HepG2 (cell line): ENCODE results near the gene PDPK1. TPM values are rescaled to one million over a fixed set of nuclear protein-coding genes. Genes with fewer than 3 reads are reported as not detected.

Experiments used
- AGO1 ChIP-seq: fragments of 200-400 bp; formaldehyde crosslinking; IDR thresholded peaks from 2 replicates; pipeline ENCODE4 v1.6.1; 2017; ENCODE audit warnings: mild to moderate bottlenecking, low read depth, low read length, moderate library complexity; ENCODE audit not compliant: poor library complexity, severe bottlenecking
- CEBPB ChIP-seq: IDR thresholded peaks from 2 replicates; pipeline ENCODE4 v1.6.1; 2011; ENCODE audit warnings: low read depth, low read length, improper control_type of control experiment, borderline replicate concordance
- ELF3 ChIP-seq: IDR thresholded peaks from 2 replicates; pipeline ENCODE4 v1.6.1; 2016; ENCODE audit warnings: missing genetic modification reagents, missing compliant biosample characterization
- MXI1 ChIP-seq: IDR thresholded peaks from 3 replicates; pipeline ENCODE4 v1.6.1; 2012; ENCODE audit warnings: low read depth, low read length, inconsistent platforms, borderline replicate concordance
- PCBP1 ChIP-seq: fragments of 200-400 bp; formaldehyde crosslinking; IDR thresholded peaks from 2 replicates; pipeline ENCODE4 v1.6.1; 2017; ENCODE audit warnings: mild to moderate bottlenecking, low read depth, low read length, borderline replicate concordance
- RBFOX2 ChIP-seq: fragments of 200-400 bp; formaldehyde crosslinking; IDR thresholded peaks from 2 replicates; pipeline ENCODE4 v1.6.1; 2017; ENCODE audit warnings: low read depth, mild to moderate bottlenecking, low read length
- SAFB2 ChIP-seq: sonication (generic); formaldehyde crosslinking; IDR thresholded peaks from 2 replicates; pipeline ENCODE4 v1.5.1; 2020; ENCODE audit warnings: missing genetic modification reagents, low read depth, mild to moderate bottlenecking, borderline replicate concordance
- SAP130 ChIP-seq: IDR thresholded peaks from 2 replicates; pipeline ENCODE4 v1.6.1; 2016; ENCODE audit warnings: low read depth
- SSRP1 ChIP-seq: IDR thresholded peaks from 2 replicates; pipeline ENCODE4 v1.6.1; 2016; ENCODE audit warnings: control low read depth
- TBX2 ChIP-seq: sonication (generic); formaldehyde crosslinking; IDR thresholded peaks from 2 replicates; pipeline ENCODE4 v1.5.0; 2020; ENCODE audit warnings: missing genetic modification reagents, mild to moderate bottlenecking, borderline replicate concordance
- TERF1 ChIP-seq: sonication (generic); formaldehyde crosslinking; IDR thresholded peaks from 2 replicates; pipeline ENCODE4 v1.8.0; 2022; ENCODE audit warnings: mild to moderate bottlenecking, missing genetic modification reagents, moderate library complexity
- U2AF1 ChIP-seq: fragments of 200-400 bp; formaldehyde crosslinking; optimal IDR thresholded peaks from 2 replicates; pipeline ENCODE3; 2017; ENCODE audit warnings: mild to moderate bottlenecking, low read depth, low read length
- ZBTB10 ChIP-seq: sonication (generic); formaldehyde crosslinking; IDR thresholded peaks from 2 replicates; pipeline ENCODE4 v1.4.0; 2020; ENCODE audit warnings: missing genetic modification reagents, borderline replicate concordance
- ZBTB26 ChIP-seq: IDR thresholded peaks from 2 replicates; pipeline ENCODE4 v1.6.1; 2016; ENCODE audit warnings: missing compliant biosample characterization, missing genetic modification reagents, borderline replicate concordance
- ZNF280B ChIP-seq: sonication (generic); formaldehyde crosslinking; IDR thresholded peaks from 2 replicates; pipeline ENCODE4 v1.5.0; 2020; ENCODE audit warnings: missing genetic modification reagents, mild to moderate bottlenecking, borderline replicate concordance
- ZNF557 ChIP-seq: sonication (generic); formaldehyde crosslinking; IDR thresholded peaks from 2 replicates; pipeline ENCODE4 v1.4.0; 2020; ENCODE audit warnings: missing genetic modification reagents
- ZNF563 ChIP-seq: sonication (generic); formaldehyde crosslinking; IDR thresholded peaks from 2 replicates; pipeline ENCODE4 v1.8.0; 2022; ENCODE audit warnings: mild to moderate bottlenecking, moderate library complexity, missing genetic modification reagents
- ZNF569 ChIP-seq: sonication (generic); formaldehyde crosslinking; IDR thresholded peaks from 2 replicates; pipeline ENCODE4 v1.5.0; 2020; ENCODE audit warnings: mild to moderate bottlenecking, missing genetic modification reagents, moderate library complexity, borderline replicate concordance
- ZNF777 ChIP-seq: sonication (generic); formaldehyde crosslinking; IDR thresholded peaks from 2 replicates; pipeline ENCODE4 v1.4.0; 2020; ENCODE audit warnings: missing genetic modification reagents
- polyA plus RNA-seq, 8 experiments: library from polyadenylated mRNA; depleted of rRNA in 3 of 8; stranded (reverse) in 7 of 8; unstranded in 1 of 8; fragments of >200 nt; fragmentation: Illumina TruSeq in 4 of 8; extraction: Trizol in 4 of 8; gene quantifications; 2 replicates each; pipeline versions ENCODE4 v1.2.1 to v1.2.3, GENCODE V29; 2011 to 2016; ENCODE audit warnings: low read depth in 4 of 8, missing spikeins in 1 of 8, mixed read lengths in 1 of 8; ENCODE audit not compliant: insufficient read depth in 1 of 8
- total RNA-seq, 5 experiments: library from RNA; depleted of rRNA; stranded (reverse); fragments of >200 nt; fragmentation: Illumina TruSeq; extraction: Trizol; gene quantifications; 2 replicates each; pipeline ENCODE4 v1.2.3, GENCODE V29; 2016; ENCODE audit warnings: low read depth in 1 of 5

Gene PDPK1
- total and polyA plus RNA-seq, 2 of the 13 experiments (the other 11 are each of a cell fraction or from before 2014, with no cell fraction given): 59.6 to 129 TPM

- TF ChIP-seq ZNF563 (CRISPR knock-in tag): 0 out of 2 replicates have a peak, but pooled peaks have one; percentile 49
- 0 out of 2 replicates have a peak, but pooled peaks have one; percentile 32 for TF ChIP-seq PCBP1
- no peak for TF ChIP-seq ZNF569
- TF ChIP-seq SSRP1 (CRISPR knock-in tag): no peak
- TF ChIP-seq ZNF280B (CRISPR knock-in tag): peak; percentile 47; the same call in 1 of the 2 replicates
- 0 out of 2 replicates have a peak, but pooled peaks have one; percentile 7 for TF ChIP-seq SAFB2 (CRISPR knock-in tag)
- TF ChIP-seq SAP130 (CRISPR knock-in tag): peak; percentile 69
- peak; percentile 70; the same call in 1 of the 2 replicates for TF ChIP-seq ZNF777 (CRISPR knock-in tag)
- no peak for TF ChIP-seq U2AF1
- no peak for TF ChIP-seq ZNF557 (CRISPR knock-in tag)
- peak; percentile 66; the same call in 1 of the 2 replicates for TF ChIP-seq RBFOX2
- TF ChIP-seq CEBPB: no peak
- peak; percentile 50; the same call in 1 of the 2 replicates for TF ChIP-seq TBX2 (CRISPR knock-in tag)
- TF ChIP-seq ZBTB26: no peak
- no peak for TF ChIP-seq MXI1
- 0 out of 2 replicates have a peak, but pooled peaks have one; percentile 9 for TF ChIP-seq ELF3 (CRISPR knock-in tag)
- no peak for TF ChIP-seq ZBTB10 (CRISPR knock-in tag)
- TF ChIP-seq AGO1: peak; percentile 82
- TF ChIP-seq TERF1 (CRISPR knock-in tag): no peak
These were observed 16.9 kb upstream of the PDPK1 start (continued) for GRCh38 chr16:2520784-2521531.
